Measurements from ENCODE around the gene ROPN1L.

DNA sequence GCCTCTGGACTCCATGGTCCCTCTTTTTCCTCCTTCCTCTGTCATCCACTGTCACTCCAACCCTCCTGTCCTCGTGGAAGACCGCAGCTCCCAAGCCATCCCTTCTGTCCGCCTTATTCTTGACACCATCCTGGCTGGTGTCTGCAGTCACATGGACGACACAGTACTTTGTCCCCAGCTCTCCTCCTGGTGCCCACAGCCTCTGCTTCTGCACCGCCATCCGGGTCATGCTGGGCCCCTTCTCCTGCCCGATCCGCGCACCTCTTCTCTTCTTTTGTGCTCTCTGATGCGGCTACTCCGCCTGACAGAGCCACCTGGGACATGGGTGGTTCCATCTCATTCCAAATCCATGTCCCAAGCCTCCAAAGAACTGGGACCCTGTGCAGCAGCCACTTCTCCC lies 22.5 kb downstream of the ROPN1L start:
- TF ChIP-seq CTCF (IDR thresholded peaks at IDR 0.05) (no peak), POLR2A (IDR thresholded peaks at IDR 0.05) (no peak)
